HepG2 (cell line): ENCODE data around the gene SHANK2. TPM values are rescaled to one million over a fixed set of nuclear protein-coding genes. Genes with fewer than 3 reads are reported as not detected.

ENCODE experiments used
- ATAC-seq: fragments of 200-7000 bp; cut with Tn5 transposase; 3 replicates; pipeline ENCODE4 v1.9.1; 2020; ENCODE audit warnings: mild to moderate bottlenecking, moderate library complexity
- BruUV-seq: library from RNA; stranded (reverse); fragments of 400-500 nt; replicated peaks from 2 replicates; lab custom pipeline; 2021; lab: Mats Ljungman, UMichigan
- CTCF ChIA-PET: fragments of 300-600 bp; formaldehyde crosslinking; extraction: SDS; loops from one replicate; lab custom pipeline; 2021; ENCODE audit warnings: low total read pairs, inconsistent platforms, low intra/inter-chr PET ratio; lab: Yijun Ruan, JAX
- POLR2A ChIA-PET: fragments of 350-600 bp; sonication (Branson Sonifier 250); formaldehyde crosslinking; loops from one replicate; lab custom pipeline; 2020; ENCODE audit warnings: antibody characterized with exemption, inconsistent platforms; lab: Yijun Ruan, JAX
- DNase-seq: peaks from one replicate; pipeline ENCODE4 v3.0.0-alpha.2; 2015; ENCODE audit warnings: low spot score
- FAIRE-seq: peaks from 3 replicates; lab custom pipeline; 2011; peaks lifted over from hg19 to GRCh38; lab: Jason Lieb, UNC
- H2AFZ ChIP-seq: one replicate; pipeline ENCODE4 v1.6.1; 2011; ENCODE audit warnings: low read length, inconsistent platforms
- H3K27ac ChIP-seq: fragments of 300-600 bp; 3 replicates; pipeline ENCODE4 v1.8.0; 2011; ENCODE audit warnings: mixed run types, mild to moderate bottlenecking, mixed read lengths, low read length, inconsistent platforms; ENCODE audit not compliant: insufficient read depth; ENCODE audit errors: extremely low read length
- H3K27me3 ChIP-seq, 2 experiments: fragments of 200-600 bp in 1 of 2; 2 replicates in 1 of 2; 3 replicates in 1 of 2; pipeline versions ENCODE4 v1.6.0 to v1.8.0; 2011; ENCODE audit warnings: low read length in 2 of 2, mild to moderate bottlenecking in 2 of 2, moderate library complexity in 2 of 2, inconsistent platforms in 1 of 2; ENCODE audit not compliant: insufficient read depth in 2 of 2, control insufficient read depth in 1 of 2
- H3K36me3 ChIP-seq, 2 experiments: fragments of 200-600 bp in 1 of 2; replicated peaks in 1 of 2; 2 replicates in 1 of 2; 3 replicates in 1 of 2; pipeline versions ENCODE4 v1.5.1 to v1.8.0; 2011; ENCODE audit warnings: low read length in 2 of 2, inconsistent platforms in 1 of 2; ENCODE audit not compliant: insufficient read depth in 2 of 2, control insufficient read depth in 1 of 2
- H3K4me1 ChIP-seq: 2 replicates; pipeline ENCODE4 v1.5.1; 2012; ENCODE audit warnings: low read length, inconsistent platforms; ENCODE audit not compliant: insufficient read depth
- H3K4me2 ChIP-seq: 2 replicates; pipeline ENCODE4 v1.6.0; 2011; ENCODE audit warnings: low read depth, low read length, inconsistent platforms
- H3K4me3 ChIP-seq, 3 experiments: fragments of 200-600 bp in 1 of 3; sonication (generic), shearing (Covaris generic) in 1 of 3; replicated peaks in 1 of 3; 2 replicates each; pipeline ENCODE4 v1.5.1; 2011 to 2016; ENCODE audit warnings: low read length in 3 of 3, inconsistent platforms in 2 of 3, low read depth in 2 of 3, mild to moderate bottlenecking in 2 of 3, control low read depth in 1 of 3, mixed read lengths in 1 of 3; ENCODE audit not compliant: insufficient read depth in 1 of 3
- H3K79me2 ChIP-seq: one replicate; pipeline ENCODE4 v1.6.1; 2011; ENCODE audit warnings: low read length, inconsistent platforms; ENCODE audit not compliant: insufficient read depth
- H3K9ac ChIP-seq: 2 replicates; pipeline ENCODE4 v1.6.0; 2011; ENCODE audit warnings: mild to moderate bottlenecking, low read depth, low read length, inconsistent platforms; ENCODE audit not compliant: insufficient read depth
- H3K9me3 ChIP-seq: 2 replicates; pipeline ENCODE4 v1.5.1; 2012; ENCODE audit warnings: mild to moderate bottlenecking, low read length
- H4K20me1 ChIP-seq: 2 replicates; pipeline ENCODE4 v1.6.0; 2011; ENCODE audit warnings: inconsistent platforms, mild to moderate bottlenecking, low read length, moderate library complexity; ENCODE audit not compliant: insufficient read depth
- AKAP8 ChIP-seq: sonication (generic); formaldehyde crosslinking; IDR thresholded peaks from 2 replicates; pipeline ENCODE4 v1.5.1; 2020; ENCODE audit warnings: mild to moderate bottlenecking, missing genetic modification reagents
- KDM6A ChIP-seq: IDR thresholded peaks from 2 replicates; pipeline ENCODE4 v1.6.1; 2016; ENCODE audit warnings: low read depth
- NAIF1 ChIP-seq: sonication (generic); formaldehyde crosslinking; IDR thresholded peaks from 2 replicates; pipeline ENCODE4 v1.5.0; 2020; ENCODE audit warnings: mild to moderate bottlenecking, missing genetic modification reagents, borderline replicate concordance
- SMAD1 ChIP-seq: sonication (generic); formaldehyde crosslinking; IDR thresholded peaks from 2 replicates; pipeline ENCODE4 v1.4.0; 2020; ENCODE audit warnings: missing genetic modification reagents, low read depth, mild to moderate bottlenecking, borderline replicate concordance
- TAF15 ChIP-seq: fragments of 200-400 bp; formaldehyde crosslinking; IDR thresholded peaks from one replicate; pipeline ENCODE4 v1.6.1; 2018; ENCODE audit warnings: mild to moderate bottlenecking, low read depth, low read length; ENCODE audit not compliant: poor library complexity, severe bottlenecking
- TBX3 ChIP-seq: fragments of 450-650 bp; IDR thresholded peaks from 2 replicates; pipeline ENCODE4 v1.6.1; 2017; ENCODE audit warnings: antibody characterized with exemption, mild to moderate bottlenecking, inconsistent platforms, borderline replicate concordance
- TCF7 ChIP-seq: sonication (generic); IDR thresholded peaks from 2 replicates; pipeline ENCODE4 v1.6.1; 2016; ENCODE audit warnings: antibody characterized with exemption, low read depth
- ZBTB38 ChIP-seq: sonication (generic); formaldehyde crosslinking; IDR thresholded peaks from 2 replicates; pipeline ENCODE4 v1.5.1; 2020; ENCODE audit warnings: mild to moderate bottlenecking, missing genetic modification reagents
- ZNF282 ChIP-seq: fragments of 450-650 bp; IDR thresholded peaks from 2 replicates; pipeline ENCODE4 v1.6.1; 2018; ENCODE audit not compliant: partially characterized antibody
- ZNF687 ChIP-seq: sonication (generic); formaldehyde crosslinking; IDR thresholded peaks from 2 replicates; pipeline ENCODE4 v1.5.1; 2020; ENCODE audit warnings: mild to moderate bottlenecking, missing genetic modification reagents, moderate library complexity
- WGBS: methylation state at CpG from one replicate; pipeline ENCODE4 v1.1.6; 2017; ENCODE audit warnings: low lambda C conversion rate; 5-methylcytosine and 5-hydroxymethylcytosine counted together
- in situ Hi-C: cut with HindIII; loops from 2 replicates; pipeline ENCODE4 v1.10.0; 2017; ENCODE audit warnings: low pct_unique_long_range_greater_than_20kb; ENCODE audit not compliant: extremely low pct_ligation_motif_present
- intact Hi-C: fragments of 100-400 bp; cut with micrococcal nuclease; formaldehyde crosslinking; loops from one replicate; pipeline ENCODE4 v1.10.0; 2022; ENCODE audit not compliant: unreplicated experiment
- polyA plus RNA-seq, 8 experiments: library from polyadenylated mRNA; depleted of rRNA in 3 of 8; stranded (reverse) in 7 of 8; unstranded in 1 of 8; fragments of >200 nt; fragmentation: Illumina TruSeq in 4 of 8; extraction: Trizol in 4 of 8; gene quantifications; 2 replicates each; pipeline versions ENCODE4 v1.2.1 to v1.2.3, GENCODE V29; 2011 to 2016; ENCODE audit warnings: low read depth in 4 of 8, missing spikeins in 1 of 8, mixed read lengths in 1 of 8; ENCODE audit not compliant: insufficient read depth in 1 of 8
- total RNA-seq, 5 experiments: library from RNA; depleted of rRNA; stranded (reverse); fragments of >200 nt; fragmentation: Illumina TruSeq; extraction: Trizol; gene quantifications; 2 replicates each; pipeline ENCODE4 v1.2.3, GENCODE V29; 2016; ENCODE audit warnings: low read depth in 1 of 5

Gene SHANK2
- total and polyA plus RNA-seq, 2 of the 13 experiments (the other 11 are each of a cell fraction or from before 2014, with no cell fraction given), result 10.2 to 13.0 TPM

- DNase-seq, result no peak
- H3K79me2 ChIP-seq, result peaks cover 95% of the 10 kb centered on the region
- 93% methylated on average over 11 of the region's 12 CpGs for WGBS
- ATAC-seq, result no peak
- CTCF ChIA-PET, result no interaction called here
- peaks cover 16% of the 10 kb centered on the region for H4K20me1 ChIP-seq
- H3K36me3 ChIP-seq, result peaks cover 7 to 41% of the 10 kb centered on the region in 2 experiments
- TF ChIP-seq KDM6A (CRISPR knock-in tag) (no peak), ZNF687 (CRISPR knock-in tag) (peak; percentile 31; the same call in 1 of the 2 replicates), SMAD1 (CRISPR knock-in tag) (no peak), AKAP8 (0 out of 2 replicates have a peak, but pooled peaks have one; percentile 36), ZBTB38 (CRISPR knock-in tag) (peak; percentile 71; the same call in 1 of the 2 replicates), ZNF282 (no peak), TAF15 (no peak), TCF7 (no peak), NAIF1 (no peak), TBX3 (no peak)
- TF ChIP-seq, all 625 proteins: peak for 3
- peak overlapping the region; percentile 42 for H3K27ac ChIP-seq
- intact Hi-C loops (loop anchor here (10.0 kb wide), 1 partner anchor 89 kb away; no protein-coding TSS in a partner anchor), in situ Hi-C loops (no loop called here)
- BruUV-seq, result no TSS peak
- H3K9ac ChIP-seq, result no peak overlapping the region
- H3K4me1 ChIP-seq, result peaks cover 97% of the 10 kb centered on the region
- H3K4me2 ChIP-seq, result no peak overlapping the region; the same call in 1 of the 2 replicates
- no peaks in the 10 kb centered on the region for H3K9me3 ChIP-seq
- no peaks in the 10 kb centered on the region for H3K27me3 ChIP-seq
- FAIRE-seq, result no peak
- POLR2A ChIA-PET, result interaction anchor here (2.9 kb wide), 1 partner anchor 9 kb away, joined by 18 read pairs; the partner anchor contains the start of gene SHANK2
- H2AFZ ChIP-seq, result no peak overlapping the region
- no peak overlapping the region for H3K4me3 ChIP-seq
These were observed 8.1 kb downstream of the SHANK2 start for GRCh38 chr11:71244116-71244810.
